NCI-H748 (cell line): ENCODE results near the gene ZNF701.

Experiments
- DNase-seq: peaks from one replicate; lab custom pipeline; 2025; ENCODE audit not compliant: unreplicated experiment; lab: John Stamatoyannopoulos, UW

ZNF701 gene

DNA sequence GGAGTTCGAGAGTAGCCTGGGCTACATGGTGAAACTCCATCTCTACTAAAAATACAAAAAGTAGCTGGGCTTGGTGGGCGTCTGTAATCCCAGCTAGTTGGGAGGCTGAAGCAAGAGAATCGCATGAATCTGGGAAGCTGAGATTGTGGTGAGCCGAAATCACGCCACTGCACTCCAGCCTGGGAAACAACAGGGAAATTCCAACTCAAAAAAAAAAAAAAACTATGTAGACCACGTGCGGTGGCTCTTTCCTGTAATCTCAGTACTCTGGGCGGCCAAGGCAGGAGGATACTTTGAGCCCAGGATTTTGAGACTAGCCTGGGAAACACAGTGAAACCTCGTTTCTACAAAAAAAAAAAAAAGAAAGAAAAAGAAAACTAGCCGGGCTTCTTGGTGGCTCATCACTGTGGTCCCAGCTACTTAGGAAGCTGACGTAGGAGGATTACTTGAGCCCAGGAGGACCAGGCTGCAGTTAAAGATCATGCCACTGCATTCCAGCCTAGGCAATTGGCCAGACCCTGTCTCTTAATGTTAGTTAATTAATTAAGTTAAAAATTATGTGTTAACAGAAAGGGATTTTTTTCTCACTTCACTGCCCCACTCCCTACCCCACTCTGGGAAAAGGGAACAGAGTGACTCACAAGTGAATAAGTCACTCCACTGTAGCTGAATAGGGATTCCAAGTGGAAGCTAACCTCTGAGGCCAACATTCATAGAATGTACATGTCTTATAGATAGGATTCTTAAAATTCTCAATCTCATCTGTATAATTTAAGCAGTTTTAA lies 65.9 kb downstream of the ZNF701 start:
- DNase-seq, result no peak
